Activated CD8-positive, alpha-beta memory T cell treated with anti-CD3 and anti-CD28 coated beads, Interleukin-2, amount 50 U/mL, for 24 hours (primary cell): ENCODE measurements around the gene ASTN2.

ENCODE experiments used
- DNase-seq: peaks from one replicate; pipeline ENCODE4 v3.0.0-alpha.2; 2020; ENCODE audit errors: extremely low read depth

Gene ASTN2

DNA sequence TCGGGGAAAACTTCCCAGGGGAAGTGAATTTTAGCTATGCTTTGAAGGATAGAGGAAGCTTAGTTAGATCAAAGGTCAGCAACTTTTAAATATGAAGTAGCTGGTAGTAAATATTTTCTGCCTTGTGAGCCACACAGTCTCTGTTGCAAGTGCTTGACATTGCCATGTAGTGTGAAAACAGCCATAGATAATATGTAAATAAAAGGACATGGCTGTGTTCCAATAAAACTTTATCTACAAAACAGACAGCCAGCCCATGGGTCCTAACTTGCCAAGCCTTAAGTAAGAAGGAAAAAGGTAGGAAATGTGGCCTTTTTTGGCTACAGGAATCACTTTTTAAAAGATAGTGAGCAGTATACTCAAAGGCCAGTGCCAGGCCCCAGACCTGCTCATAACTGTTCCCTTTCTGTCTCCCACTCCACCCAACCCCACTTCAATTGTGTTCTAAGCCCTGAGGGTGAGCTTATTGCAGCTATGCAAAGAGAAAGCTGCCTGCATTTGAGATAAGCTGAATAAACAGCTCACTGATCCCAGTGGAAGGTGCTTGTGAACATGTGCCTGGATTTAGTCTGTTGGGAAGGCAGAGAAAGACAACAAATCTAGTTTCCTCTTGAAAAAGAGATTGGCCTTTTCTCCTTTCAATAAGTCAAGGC lies 840.7 kb downstream of the ASTN2 start:
- no peak for DNase-seq

DNA sequence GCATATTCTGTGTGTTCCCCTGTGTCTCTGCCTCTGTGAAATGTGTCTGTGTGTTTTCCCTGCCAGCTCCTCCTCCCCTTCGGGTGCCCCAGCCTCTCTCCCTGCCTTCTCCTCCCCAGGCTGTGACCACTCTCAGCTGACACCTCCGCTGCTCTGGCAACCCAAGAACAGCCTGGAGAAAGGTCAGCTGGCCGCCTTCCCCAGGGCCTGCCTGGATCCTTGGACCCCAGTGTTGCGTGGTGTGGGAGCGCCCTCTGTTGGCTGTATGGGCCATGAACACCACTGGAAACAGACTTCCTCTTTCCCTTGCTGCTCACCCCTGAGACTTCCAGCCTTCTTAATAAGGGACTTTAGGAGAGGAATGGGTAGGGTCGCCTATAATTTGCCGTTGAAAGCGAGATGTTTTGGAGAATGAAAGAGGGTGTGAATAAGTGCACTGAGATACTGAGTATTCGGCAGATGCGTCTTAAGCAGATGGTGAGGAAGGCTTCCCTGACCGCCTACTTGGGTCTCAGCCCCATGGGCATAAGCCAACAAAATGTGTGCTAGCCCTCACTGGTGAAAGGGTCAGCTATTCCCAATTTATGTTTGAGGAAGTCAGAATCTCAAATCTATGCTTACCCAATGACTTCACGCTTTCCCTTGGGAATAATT lies 842.6 kb downstream of the ASTN2 start:
- DNase-seq: no peak

DNA sequence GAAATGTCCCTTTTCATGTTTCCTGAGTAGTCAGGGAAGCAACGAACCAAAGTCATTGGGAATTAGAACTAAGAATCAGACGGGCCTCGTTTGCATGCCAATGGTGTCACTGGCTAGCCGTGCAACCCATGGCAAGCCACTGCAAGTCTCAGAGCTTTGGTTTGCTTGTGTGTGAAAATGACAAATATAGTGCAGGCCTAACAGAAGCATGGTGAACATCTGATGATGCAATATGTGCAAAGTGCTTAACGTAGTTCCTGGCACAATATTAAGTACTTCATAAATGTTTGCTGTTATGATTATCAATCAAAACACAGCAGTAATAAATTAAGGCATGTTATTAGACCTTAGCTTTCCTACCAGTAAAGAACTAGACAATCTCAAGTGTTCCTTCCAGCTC lies 845.7 kb downstream of the ASTN2 start:
- DNase-seq: no peak

- no peak for DNase-seq
Measured at GRCh38 chr9:116566677-116567488, 848.0 kb downstream of the ASTN2 start.

DNA sequence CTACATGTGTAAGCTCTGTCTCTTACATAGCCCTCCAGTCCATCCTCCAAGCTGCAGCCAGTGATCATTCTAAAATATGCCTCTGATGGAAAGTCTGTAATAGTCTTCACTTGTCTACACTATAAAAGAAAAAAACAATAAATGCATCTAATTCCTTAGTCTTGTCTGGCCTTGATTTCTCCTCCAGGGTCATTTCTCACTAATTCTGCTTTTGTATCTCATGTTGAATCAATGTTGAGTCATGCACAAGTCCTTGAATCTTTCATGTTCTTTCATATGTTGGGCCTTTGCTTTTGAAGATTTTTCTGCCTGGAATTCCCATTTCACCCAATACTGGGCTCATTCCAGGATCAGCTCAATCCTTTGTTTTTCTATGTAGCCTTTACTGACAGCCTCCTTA lies 848.9 kb downstream of the ASTN2 start:
- DNase-seq: no peak

GRCh38 chr9:116564266-116564793 lies 850.5 kb downstream of the ASTN2 start:
- DNase-seq: no peak

DNA sequence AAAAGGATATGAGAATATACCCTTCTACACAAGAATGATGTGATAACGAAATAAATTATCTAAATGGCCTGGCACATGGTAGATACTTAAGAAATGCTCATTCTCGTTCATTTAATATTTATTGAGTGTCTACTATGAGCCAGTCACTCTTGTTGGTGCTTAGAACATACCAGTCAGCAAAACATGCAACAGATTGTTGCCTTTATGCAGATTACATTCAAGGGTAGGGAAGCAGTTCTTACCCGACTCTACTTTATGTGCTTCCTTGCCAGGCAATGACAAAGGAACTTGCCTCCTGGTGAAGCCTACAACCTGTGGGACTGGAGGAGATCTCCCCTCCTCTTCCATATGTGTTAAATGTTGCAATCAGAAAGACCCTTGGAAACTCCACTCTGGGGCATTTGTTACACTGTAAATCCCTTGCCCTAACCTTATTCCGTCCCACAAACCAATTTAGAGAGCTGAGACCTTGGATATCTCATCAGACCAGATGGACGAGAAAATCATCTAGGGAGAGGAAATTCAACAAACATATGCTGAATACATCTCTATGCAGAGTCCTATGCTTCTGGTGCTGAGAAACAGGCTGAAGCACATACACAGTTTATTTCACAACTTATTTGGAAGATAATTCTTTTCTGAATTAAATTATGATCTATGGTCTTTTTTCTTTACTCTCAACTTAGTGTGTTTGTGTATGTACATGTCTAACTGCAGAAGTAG lies 855.9 kb downstream of the ASTN2 start:
- DNase-seq: no peak

DNA sequence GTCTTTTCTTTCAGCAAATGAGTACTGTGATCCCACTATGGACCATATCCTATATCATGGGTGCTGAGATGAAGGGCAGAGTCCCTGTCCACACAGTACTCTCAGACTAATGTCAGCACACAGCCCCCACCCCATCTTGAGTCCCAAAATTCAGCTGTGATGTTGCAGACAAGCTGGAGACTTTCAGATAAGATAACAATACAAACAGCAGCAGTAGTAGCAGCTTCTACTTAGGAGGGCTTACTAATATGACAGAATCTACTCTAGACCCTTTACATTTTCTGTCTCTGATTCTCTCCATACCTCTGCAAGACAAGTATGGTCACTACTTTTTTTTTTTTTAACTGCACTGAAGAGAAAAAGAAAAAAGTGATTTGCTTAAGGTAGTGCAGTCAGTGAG lies 856.8 kb downstream of the ASTN2 start:
- DNase-seq: no peak

DNA sequence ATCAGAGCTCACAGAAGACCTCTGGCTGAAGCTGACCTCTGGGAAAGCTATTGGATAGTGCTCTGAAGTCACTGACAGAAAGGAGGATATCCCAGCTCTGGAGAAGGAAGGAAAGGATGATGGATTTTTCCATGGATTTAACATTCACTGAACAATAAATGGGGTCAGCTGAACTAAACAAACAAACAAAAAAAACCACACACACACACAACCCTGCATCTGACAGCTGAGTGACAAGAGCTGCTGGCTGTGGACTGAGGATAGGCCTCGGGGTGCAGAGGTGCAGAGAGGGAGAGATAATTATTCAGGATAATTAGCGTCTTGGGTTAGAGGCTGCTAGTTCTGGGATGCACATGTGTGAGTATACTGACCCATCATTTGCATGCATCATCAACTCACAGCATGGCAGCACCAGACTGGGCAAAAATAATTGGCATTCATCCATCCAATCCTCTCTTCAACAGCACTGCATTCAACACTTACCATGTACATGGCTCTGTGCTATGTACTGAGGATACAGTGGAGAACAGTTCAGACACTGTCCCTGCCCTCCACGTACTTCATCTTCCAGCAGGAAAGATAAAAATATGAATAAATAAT lies 859.2 kb downstream of the ASTN2 start:
- DNase-seq: no peak

GRCh38 chr9:116555119-116555518 lies 859.7 kb downstream of the ASTN2 start:
- no peak for DNase-seq

DNA sequence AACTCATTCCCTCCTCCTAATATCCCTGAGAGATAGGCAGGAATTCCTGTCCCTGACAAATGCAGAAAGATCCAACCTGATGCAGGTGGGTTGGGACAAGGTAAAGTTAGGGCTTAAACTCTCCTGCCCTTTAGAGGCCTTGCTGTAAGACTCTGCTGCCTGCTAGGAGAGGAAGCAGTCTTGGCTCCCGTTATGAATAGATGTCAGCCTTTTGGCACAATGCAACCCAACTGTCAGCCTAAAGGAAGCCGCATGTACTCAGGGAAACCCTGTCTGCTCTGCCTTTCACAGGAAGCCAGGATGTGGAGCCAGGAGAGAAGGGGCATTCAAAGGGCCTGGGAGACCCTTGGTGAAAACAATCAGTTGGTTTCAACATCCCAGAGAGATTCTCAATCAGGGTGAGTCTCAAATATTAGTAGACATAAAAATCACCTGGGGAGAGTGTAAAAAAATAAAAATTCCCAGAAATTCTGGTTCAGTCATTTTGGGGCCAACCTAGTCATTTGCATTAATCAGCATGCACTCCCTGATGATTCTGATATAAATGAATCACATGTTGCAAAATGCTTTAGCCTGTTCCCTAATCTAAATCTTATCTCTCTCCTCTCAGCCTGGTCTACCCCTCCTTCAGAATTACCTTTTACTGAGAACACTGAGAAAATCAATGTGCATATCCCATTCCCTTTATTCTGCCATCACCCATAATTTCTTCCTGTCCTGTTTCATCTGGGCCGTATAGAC lies 864.0 kb downstream of the ASTN2 start:
- no peak for DNase-seq

DNA sequence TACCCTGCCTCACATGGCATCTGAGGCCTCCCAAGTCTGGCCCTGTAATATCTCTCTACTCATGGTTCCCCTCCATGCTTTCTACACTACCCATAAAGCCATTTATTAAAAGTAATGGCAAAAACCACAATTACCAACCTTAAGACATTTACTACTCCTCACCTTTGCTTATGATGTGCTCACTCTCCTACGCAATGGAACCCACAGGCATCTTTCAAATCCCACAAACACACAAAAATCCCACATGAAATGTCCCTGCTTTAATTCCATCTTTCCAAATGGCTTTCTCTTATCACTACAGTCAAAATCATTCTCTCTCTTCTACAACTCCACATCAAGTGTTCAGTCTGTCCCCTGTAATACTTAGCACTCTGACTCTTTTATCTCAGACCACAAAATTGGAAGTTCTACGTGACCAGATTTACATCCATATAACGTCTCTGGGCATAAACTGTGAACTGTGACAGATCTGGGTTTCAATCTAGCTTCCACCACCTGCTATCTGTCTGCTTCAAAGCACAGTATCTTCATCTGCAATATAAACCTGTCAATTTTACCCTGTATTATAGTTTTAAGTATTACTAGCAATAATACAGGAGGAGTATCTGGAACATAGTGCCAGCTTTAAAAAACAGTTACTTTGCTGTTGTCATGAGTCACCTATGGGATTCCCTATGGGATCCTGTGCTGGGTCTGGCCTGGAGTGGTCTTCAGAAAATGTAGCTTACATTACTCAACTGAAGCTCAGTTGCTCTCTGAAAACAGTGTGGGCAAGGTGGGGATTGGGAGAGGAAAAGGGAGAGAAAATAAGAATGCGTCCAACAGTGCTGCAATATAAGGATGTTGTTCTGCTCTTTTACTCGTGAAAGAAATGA lies 864.8 kb downstream of the ASTN2 start:
- DNase-seq: no peak

DNA sequence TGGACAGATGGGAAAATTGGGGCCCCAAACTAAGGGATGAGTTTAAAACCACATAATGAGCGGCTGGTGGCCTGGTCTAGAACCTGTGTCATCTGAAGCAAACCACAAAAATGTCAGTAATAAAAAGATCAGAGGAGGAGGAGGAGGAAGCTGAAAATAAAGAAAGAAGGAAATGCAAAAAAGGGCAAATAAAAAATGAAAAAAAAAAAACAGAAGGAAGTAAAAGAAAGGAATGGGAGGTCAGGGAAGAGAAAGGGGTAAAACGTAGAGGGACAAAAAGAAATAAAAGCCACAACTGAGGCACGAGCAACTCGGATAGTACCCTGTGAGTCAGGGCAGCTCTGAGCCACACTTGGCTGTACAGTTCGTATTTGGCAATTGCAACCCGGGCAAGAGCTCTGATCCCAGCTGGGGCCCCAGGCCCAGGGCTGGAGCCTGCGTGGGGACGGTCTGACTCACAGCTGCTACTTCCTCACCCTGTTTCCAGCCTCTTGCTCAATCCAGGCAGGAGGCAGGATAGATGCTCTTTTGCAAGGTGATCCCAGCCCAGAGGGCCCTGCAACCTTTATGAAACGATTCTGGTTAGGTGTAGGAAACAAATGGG lies 865.7 kb downstream of the ASTN2 start:
- DNase-seq: no peak

DNA sequence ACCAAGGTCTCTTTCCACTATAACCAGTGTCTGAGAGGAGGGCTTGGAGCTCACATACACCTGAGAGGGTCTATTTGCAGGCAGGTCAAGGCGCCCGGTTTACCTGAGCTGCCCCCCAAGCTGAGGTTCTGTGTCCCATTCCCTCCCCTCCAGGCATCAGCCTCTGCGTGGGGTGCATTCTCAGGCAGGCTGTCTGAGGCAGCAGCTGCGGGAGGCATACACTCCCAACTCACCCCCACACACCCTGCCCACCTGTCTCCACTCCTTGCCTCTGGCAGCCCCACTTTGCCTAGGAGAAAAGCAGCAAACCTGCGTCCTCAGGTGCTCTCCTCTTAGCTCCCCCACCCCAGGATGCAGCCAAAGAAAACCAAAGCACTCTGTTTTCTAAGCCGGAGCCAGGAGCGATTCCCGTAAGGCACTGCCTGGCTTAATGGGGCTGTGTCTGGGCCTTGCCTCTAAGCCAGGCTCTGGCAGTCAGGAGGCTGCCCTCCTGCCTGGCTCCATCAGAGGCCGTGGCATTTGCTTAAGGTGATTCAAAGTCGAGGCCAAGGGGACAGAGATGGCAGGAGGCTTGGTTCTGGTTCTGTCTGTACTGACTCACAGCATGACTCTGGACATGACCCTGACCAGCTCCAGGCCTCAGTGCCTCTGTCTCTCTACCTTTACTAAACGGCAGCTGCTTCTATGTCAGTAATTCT lies 867.0 kb downstream of the ASTN2 start:
- DNase-seq: no peak

GRCh38 chr9:116546711-116547581 lies 867.9 kb downstream of the ASTN2 start:
- DNase-seq: no peak

GRCh38 chr9:116544896-116545295 lies 870.0 kb downstream of the ASTN2 start:
- DNase-seq: no peak

DNA sequence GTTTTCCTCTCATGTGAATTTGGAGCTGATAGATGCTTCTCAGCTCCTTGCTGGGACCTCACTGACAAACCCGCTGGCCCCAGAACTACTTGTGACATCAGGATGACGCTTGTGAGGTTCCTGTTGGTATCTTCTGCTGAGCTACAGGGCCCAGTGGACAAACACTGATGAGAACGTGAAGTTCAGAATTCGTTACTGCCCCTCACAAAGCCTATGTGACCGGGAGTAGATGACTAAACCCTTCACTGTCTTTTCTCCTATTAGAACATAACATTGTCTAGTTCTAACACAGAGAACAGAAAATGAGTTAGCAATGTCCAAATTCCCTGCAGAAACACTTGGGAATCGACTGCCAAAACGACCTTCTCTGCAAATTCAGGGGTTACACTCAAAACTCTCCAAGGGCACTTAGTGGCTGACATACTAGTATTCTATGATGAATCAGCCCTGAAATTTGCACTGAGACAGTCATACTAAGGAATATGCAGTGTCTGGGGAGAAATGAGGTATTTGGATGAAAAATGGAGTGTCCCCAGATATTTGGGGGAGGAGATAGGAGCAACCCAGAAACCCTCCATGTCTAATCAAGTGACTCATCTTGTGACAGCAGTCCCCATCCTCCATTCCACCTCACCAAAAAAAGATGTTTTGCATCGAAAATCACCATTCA lies 871.0 kb downstream of the ASTN2 start:
- DNase-seq: no peak
